Keratinocyte (primary cell): ENCODE measurements around the gene ERAS. TPM values are rescaled to one million over a fixed set of nuclear protein-coding genes. Genes with fewer than 3 reads are reported as not detected.

Source experiments
- DNase-seq: peaks from one replicate; pipeline ENCODE4 v3.0.0-alpha.2; 2011; ENCODE audit warnings: low read depth, missing footprints, low spot score
- FAIRE-seq: peaks from 2 replicates; lab custom pipeline; 2011; peaks lifted over from hg19 to GRCh38; lab: Jason Lieb, UNC
- H2AFZ ChIP-seq: 2 replicates; pipeline ENCODE4 v1.6.0; 2012; ENCODE audit warnings: low read length, control low read depth, inconsistent platforms; ENCODE audit not compliant: control insufficient read depth
- H3K27ac ChIP-seq: 2 replicates; pipeline ENCODE4 v1.5.1; 2011; ENCODE audit warnings: low read length; ENCODE audit not compliant: control insufficient read depth, insufficient read depth
- H3K27me3 ChIP-seq: 3 replicates; pipeline ENCODE4 v1.6.0; 2011; ENCODE audit warnings: low read length; ENCODE audit not compliant: control insufficient read depth, insufficient read depth; ENCODE audit errors: extremely low read depth
- H3K36me3 ChIP-seq, 2 experiments: 2 replicates in 1 of 2; 3 replicates in 1 of 2; pipeline ENCODE4 v1.5.1; 2011; ENCODE audit warnings: low read length in 2 of 2, mild to moderate bottlenecking in 1 of 2; ENCODE audit not compliant: control insufficient read depth in 2 of 2, insufficient read depth in 2 of 2; ENCODE audit errors: extremely low read depth in 1 of 2
- H3K4me1 ChIP-seq: 3 replicates; pipeline ENCODE4 v1.5.1; 2011; ENCODE audit warnings: low read length; ENCODE audit not compliant: control insufficient read depth, insufficient read depth; ENCODE audit errors: extremely low read depth
- H3K4me2 ChIP-seq: 3 replicates; pipeline ENCODE4 v1.6.0; 2011; ENCODE audit warnings: low read depth, low read length; ENCODE audit not compliant: control insufficient read depth, insufficient read depth; ENCODE audit errors: extremely low read depth
- H3K4me3 ChIP-seq, 3 experiments: fragments of 200-600 bp in 1 of 3; sonication (generic) in 1 of 3; 2 replicates in 2 of 3; 3 replicates in 1 of 3; pipeline ENCODE4 v1.5.1; 2011 to 2016; ENCODE audit warnings: low read length in 3 of 3, mild to moderate bottlenecking in 3 of 3, control low read depth in 2 of 3, inconsistent platforms in 1 of 3, low read depth in 1 of 3, mixed read lengths in 1 of 3, mixed run types in 1 of 3, moderate library complexity in 1 of 3; ENCODE audit not compliant: control insufficient read depth in 2 of 3, insufficient read depth in 2 of 3; ENCODE audit errors: extremely low read depth in 1 of 3
- H3K79me2 ChIP-seq: 2 replicates; pipeline ENCODE4 v1.6.0; 2012; ENCODE audit warnings: low read length; ENCODE audit not compliant: control insufficient read depth, insufficient read depth
- H3K9ac ChIP-seq: 3 replicates; pipeline ENCODE4 v1.6.0; 2011; ENCODE audit warnings: low read length; ENCODE audit not compliant: control insufficient read depth, insufficient read depth; ENCODE audit errors: extremely low read depth
- H3K9me1 ChIP-seq: 3 replicates; pipeline ENCODE4 v1.6.0; 2011; ENCODE audit warnings: low read length; ENCODE audit not compliant: control insufficient read depth, insufficient read depth; ENCODE audit errors: extremely low read depth
- H3K9me3 ChIP-seq: 2 replicates; pipeline ENCODE4 v1.5.1; 2012; ENCODE audit warnings: low read depth, low read length; ENCODE audit not compliant: control insufficient read depth
- H4K20me1 ChIP-seq: 3 replicates; pipeline ENCODE4 v1.6.0; 2011; ENCODE audit warnings: low read length; ENCODE audit not compliant: control insufficient read depth, insufficient read depth; ENCODE audit errors: extremely low read depth
- EZH2 ChIP-seq: IDR thresholded peaks from one replicate; pipeline ENCODE4 v1.6.1; 2012; ENCODE audit warnings: inconsistent platforms, mild to moderate bottlenecking, low read length, moderate library complexity
- dilution Hi-C: fragments of 300-500 bp; cut with MboI; formaldehyde crosslinking; loops from one replicate; pipeline ENCODE4 v1.7.0; 2020; ENCODE audit warnings: low sequenced_read_pairs; ENCODE audit not compliant: extremely low pct_ligation_motif_present
- polyA plus RNA-seq, 5 experiments: library from polyadenylated mRNA; depleted of rRNA in 3 of 5; stranded (reverse) in 3 of 5; stranded (forward) in 1 of 5; unstranded in 1 of 5; fragments of >200 nt; gene quantifications; 1 replicate in 1 of 5; 2 replicates in 3 of 5; 3 replicates in 1 of 5; pipeline versions ENCODE4 v1.2.1 to v1.2.3, GENCODE V29; 2011 to 2012; ENCODE audit warnings: missing spikeins in 2 of 5, low read depth in 1 of 5, low replicate concordance in 1 of 5
- TF ChIP-seq, protein P1 (sequence below), 3 experiments: IDR thresholded peaks in 1 of 3; conservative IDR thresholded peaks in 1 of 3; optimal IDR thresholded peaks in 1 of 3; 2 replicates in 2 of 3; 3 replicates in 1 of 3; pipeline versions ENCODE3 to v1.5.1; 2011; ENCODE audit warnings: low read length in 3 of 3, mild to moderate bottlenecking in 3 of 3, moderate library complexity in 2 of 3, control low read depth in 1 of 3, inconsistent platforms in 1 of 3; ENCODE audit not compliant: insufficient read depth in 2 of 3; ENCODE audit errors: extremely low read depth in 1 of 3

The ERAS gene
- polyA plus RNA-seq, 1 donor (not counting 4 experiments of a cell fraction or from before 2014, with no cell fraction given): not detected

DNA sequence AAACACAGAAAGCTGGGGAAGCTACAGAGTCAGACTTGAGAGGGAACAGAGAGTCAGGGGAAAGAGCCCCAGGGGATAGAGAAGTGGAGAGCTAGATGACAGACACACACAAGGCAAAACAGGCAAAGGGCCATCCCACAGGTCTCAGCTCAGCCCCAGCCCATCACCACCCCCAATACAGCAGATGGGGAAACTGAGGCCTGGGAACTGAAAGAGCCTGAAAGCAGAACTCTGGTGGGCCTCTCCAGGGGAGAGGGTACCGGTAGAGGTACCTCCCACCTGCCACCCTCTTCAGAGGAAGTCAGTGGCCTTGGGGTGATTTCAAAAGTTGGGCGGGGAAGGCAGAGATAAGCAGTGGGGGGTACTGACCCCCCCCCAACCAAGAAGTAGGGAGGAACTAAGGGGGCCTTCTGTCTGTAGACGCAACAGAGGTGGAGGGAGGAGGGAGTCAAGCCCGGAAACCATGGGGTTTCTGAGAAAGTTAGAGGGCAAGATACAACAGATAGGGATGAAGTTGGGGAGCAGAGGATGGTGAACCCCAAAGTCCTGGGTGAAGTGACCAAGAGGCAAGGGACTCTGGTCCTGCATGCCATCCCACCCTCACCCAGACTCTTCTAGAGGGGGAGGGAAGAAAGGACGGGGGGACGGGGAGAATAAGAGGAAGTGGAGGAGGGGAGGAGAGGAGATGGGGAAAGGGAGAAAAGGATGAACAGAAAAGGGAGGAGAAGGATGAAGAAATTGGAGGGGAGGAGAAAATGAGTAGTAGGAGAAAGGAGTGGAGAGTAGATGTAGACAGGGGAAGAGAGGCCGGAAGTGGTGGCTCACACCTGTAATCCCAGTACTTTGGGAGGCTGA lies 36.7 kb upstream of the ERAS start:
- TF ChIP-seq, protein P1, sequence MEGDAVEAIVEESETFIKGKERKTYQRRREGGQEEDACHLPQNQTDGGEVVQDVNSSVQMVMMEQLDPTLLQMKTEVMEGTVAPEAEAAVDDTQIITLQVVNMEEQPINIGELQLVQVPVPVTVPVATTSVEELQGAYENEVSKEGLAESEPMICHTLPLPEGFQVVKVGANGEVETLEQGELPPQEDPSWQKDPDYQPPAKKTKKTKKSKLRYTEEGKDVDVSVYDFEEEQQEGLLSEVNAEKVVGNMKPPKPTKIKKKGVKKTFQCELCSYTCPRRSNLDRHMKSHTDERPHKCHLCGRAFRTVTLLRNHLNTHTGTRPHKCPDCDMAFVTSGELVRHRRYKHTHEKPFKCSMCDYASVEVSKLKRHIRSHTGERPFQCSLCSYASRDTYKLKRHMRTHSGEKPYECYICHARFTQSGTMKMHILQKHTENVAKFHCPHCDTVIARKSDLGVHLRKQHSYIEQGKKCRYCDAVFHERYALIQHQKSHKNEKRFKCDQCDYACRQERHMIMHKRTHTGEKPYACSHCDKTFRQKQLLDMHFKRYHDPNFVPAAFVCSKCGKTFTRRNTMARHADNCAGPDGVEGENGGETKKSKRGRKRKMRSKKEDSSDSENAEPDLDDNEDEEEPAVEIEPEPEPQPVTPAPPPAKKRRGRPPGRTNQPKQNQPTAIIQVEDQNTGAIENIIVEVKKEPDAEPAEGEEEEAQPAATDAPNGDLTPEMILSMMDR (optimal IDR thresholded peaks at IDR 0.05 in 1 of 3, IDR thresholded peaks at IDR 0.05 in 1 of 3, conservative IDR thresholded peaks at IDR 0.05 in 1 of 3; ENCODE audit: extremely low read depth in 1 of 3, insufficient read depth in 2 of 3, low read length in 3 of 3): no peak
- no peak for TF ChIP-seq EZH2
- H3K79me2 ChIP-seq: no peaks in the 10 kb centered on the region
- no peaks in the 10 kb centered on the region for H4K20me1 ChIP-seq
- peaks cover 9% of the 10 kb centered on the region for H3K27me3 ChIP-seq
- H3K36me3 ChIP-seq: no peaks in the 10 kb centered on the region
- H3K4me2 ChIP-seq: no peak overlapping the region
- FAIRE-seq (no peak), DNase-seq (no peak)
- dilution Hi-C loops: no loop called here
- no peaks in the 10 kb centered on the region for H3K4me1 ChIP-seq
- H3K27ac ChIP-seq: no peak overlapping the region
- H3K9me1 ChIP-seq: no peaks in the 10 kb centered on the region
- H3K9me3 ChIP-seq: no peaks in the 10 kb centered on the region
- no peak overlapping the region for H3K9ac ChIP-seq
- H3K4me3 ChIP-seq: no peak overlapping the region
- no peak overlapping the region for H2AFZ ChIP-seq

DNA sequence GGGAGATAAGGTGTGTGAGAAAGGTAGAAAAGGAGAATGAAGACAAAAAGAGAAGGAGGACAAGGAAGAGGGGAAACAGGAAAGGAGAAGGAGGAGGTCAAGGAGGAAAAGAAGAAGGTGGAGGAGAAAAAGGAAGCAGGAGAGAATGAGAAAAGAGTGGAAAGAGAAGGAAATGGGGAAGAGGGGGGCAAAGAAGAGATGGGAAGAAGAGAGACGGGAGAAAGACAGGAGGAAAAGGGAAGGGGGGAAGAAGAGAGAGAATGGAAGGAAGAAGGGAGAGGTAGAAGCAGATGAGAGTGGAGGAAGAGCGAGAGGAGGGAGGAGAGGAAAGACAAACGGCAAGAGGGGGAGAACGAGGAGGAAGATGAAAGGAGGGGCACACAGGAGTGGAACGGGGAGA lies 35.8 kb upstream of the ERAS start:
- dilution Hi-C loops: no loop called here
- FAIRE-seq (no peak), DNase-seq (no peak)
- Histone ChIP-seq H3K27ac (no peak overlapping the region), H2AFZ (no peak overlapping the region), H3K79me2 (no peaks in the 10 kb centered on the region), H3K27me3 (peaks cover 9% of the 10 kb centered on the region), H3K9me3 (no peaks in the 10 kb centered on the region), H3K36me3 (no peaks in the 10 kb centered on the region), H3K4me3 (no peak overlapping the region), H3K4me1 (no peaks in the 10 kb centered on the region), H3K9ac (no peak overlapping the region), H3K4me2 (no peak overlapping the region), H4K20me1 (no peaks in the 10 kb centered on the region), H3K9me1 (no peaks in the 10 kb centered on the region)
- TF ChIP-seq EZH2: no peak
- TF ChIP-seq, protein P1 (optimal IDR thresholded peaks at IDR 0.05 in 1 of 3, IDR thresholded peaks at IDR 0.05 in 1 of 3, conservative IDR thresholded peaks at IDR 0.05 in 1 of 3; ENCODE audit: extremely low read depth in 1 of 3, insufficient read depth in 2 of 3, low read length in 3 of 3): no peak
